ENCODE results near the gene UBE2D4. TPM values are rescaled to one million over a fixed set of nuclear protein-coding genes. Genes with fewer than 3 reads are reported as not detected.
A peak's percentile ranks its signal among the peaks of the same experiment; 100 is the strongest.
"Not testable (repeated sequence)": the region's sequence is repeated elsewhere in the genome, so short reads cannot be mapped to it uniquely, and the experiment has no call there.

UBE2D4 gene
- total RNA-seq, 1 experiment from 2014 or later: 29.3 TPM

DNA sequence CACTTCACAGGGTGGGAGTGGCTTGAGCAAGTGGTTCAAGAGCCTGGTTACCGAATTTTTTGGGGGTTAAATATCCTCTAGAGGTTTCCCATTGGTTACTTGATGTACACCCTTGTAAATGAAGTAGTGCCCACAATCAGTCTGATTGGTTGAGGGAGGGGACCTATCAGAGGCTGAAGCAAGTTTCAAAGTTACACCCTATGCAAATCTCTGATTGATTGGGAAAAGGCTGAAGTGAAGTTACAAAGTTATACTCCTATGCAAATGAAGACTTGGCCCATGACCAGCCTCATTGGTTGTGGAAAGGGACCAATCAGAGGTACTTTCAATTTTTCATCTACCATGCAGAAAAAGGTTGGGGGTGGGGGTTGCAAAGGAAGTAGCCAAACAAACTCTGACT lies 34.7 kb downstream of the UBE2D4 start:
- Histone ChIP-seq H3K27me3 (ENCODE audit: low read length) (no peaks in the 10 kb centered on the region), H3K4me2 (ENCODE audit: low read depth, low read length, poor library complexity, severe bottlenecking) (no peak overlapping the region), H3K36me3 (ENCODE audit: insufficient read depth, low read length) (no peaks in the 10 kb centered on the region), H3K4me1 (ENCODE audit: low read length) (no peaks in the 10 kb centered on the region; the same call in 1 of the 2 replicates), H3K79me2 (ENCODE audit: low read length) (no peaks in the 10 kb centered on the region), H3K27ac (ENCODE audit: low read length) (no peak overlapping the region), H3K9me3 (ENCODE audit: low read length) (no peaks in the 10 kb centered on the region), H4K20me1 (ENCODE audit: insufficient read depth, low read depth, low read length) (no peaks in the 10 kb centered on the region), H3K9ac (ENCODE audit: low read length) (no peak overlapping the region), H2AFZ (ENCODE audit: low read length) (no peak overlapping the region), H3K4me3 (ENCODE audit: low read length) (no peak overlapping the region), H3K9me2 (replicated peaks; ENCODE audit: insufficient read depth, low read length) (no peaks in the 10 kb centered on the region)
- DNase-seq: peak; percentile 77

DNA sequence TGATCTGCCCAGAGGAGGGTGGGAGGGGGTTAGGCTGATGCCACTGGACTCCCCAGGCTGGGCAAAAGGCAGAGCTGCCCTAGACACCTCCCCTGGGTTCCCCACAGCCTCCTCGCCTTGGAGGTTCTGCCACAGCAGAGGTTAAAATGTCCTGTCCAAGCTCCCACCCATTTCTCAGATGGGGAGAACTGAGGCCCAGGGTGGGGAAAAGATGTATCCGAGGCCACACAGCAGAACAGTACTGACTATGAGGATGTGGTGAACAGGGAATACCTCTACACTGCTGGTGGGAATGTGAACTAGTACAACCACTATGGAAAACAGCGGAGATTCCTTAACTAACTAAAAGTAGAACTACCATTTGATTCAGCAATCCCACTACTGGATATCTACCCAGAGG lies 40.2 kb downstream of the UBE2D4 start:
- DNase-seq; H3K4me3 ChIP-seq (ENCODE audit: low read length); H2AFZ ChIP-seq (ENCODE audit: low read length); H3K36me3 ChIP-seq (ENCODE audit: insufficient read depth, low read length); H3K27ac ChIP-seq (ENCODE audit: low read length); H3K79me2 ChIP-seq (ENCODE audit: low read length); H4K20me1 ChIP-seq (ENCODE audit: insufficient read depth, low read depth, low read length); H3K9me2 ChIP-seq (replicated peaks; ENCODE audit: insufficient read depth, low read length); H3K4me1 ChIP-seq (ENCODE audit: low read length); H3K27me3 ChIP-seq (ENCODE audit: low read length); H3K9ac ChIP-seq (ENCODE audit: low read length); H3K4me2 ChIP-seq (ENCODE audit: low read depth, low read length, poor library complexity, severe bottlenecking); H3K9me3 ChIP-seq (ENCODE audit: low read length): not testable (repeated sequence)

DNA sequence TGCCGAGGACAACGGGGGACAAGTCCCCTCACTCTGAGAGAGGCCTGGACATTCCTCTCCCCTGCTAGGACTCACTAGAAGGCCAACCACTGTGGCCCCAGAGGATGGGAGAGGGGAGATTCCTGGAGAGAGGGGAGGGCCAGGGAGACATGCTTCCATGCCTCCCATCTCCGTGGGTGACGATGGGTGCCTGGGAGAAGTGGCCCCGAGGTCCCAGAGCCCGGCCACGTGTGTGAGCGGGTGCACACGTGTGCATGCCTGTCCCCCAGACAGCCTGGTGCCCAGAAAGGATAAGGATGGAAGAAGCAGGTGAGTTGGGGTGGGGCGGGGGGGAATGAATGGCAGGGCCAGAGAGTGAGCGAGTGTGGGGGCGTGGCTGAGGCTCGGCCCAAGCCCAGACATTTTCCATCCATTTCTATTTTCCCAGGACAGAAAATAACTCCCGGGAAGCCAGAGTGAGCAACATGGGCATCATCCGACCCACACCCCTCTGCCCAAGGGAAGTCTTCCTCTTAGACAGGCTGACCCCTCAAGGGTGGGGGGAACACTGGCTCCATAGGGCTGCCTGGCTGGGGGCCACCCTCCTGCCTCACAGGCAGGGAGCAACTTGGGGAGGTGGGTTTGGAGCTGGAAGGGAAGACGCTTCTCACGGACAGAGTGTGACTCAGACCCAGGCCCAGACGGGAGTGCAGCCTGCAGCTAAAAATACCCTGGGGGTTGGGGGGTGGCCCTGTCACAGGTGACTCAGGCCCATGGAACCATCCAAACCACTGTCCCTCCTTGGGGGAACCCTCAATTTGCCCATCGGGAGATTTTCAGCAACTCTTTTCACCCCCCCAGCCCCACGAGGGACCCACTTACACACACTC lies 42.2 kb downstream of the UBE2D4 start:
- H3K4me1 ChIP-seq (ENCODE audit: low read length); H3K79me2 ChIP-seq (ENCODE audit: low read length); H3K9me3 ChIP-seq (ENCODE audit: low read length); H3K4me2 ChIP-seq (ENCODE audit: low read depth, low read length, poor library complexity, severe bottlenecking); H3K9ac ChIP-seq (ENCODE audit: low read length); H3K4me3 ChIP-seq (ENCODE audit: low read length); H3K27me3 ChIP-seq (ENCODE audit: low read length); H3K27ac ChIP-seq (ENCODE audit: low read length); H3K9me2 ChIP-seq (replicated peaks; ENCODE audit: insufficient read depth, low read length); H3K36me3 ChIP-seq (ENCODE audit: insufficient read depth, low read length); H4K20me1 ChIP-seq (ENCODE audit: insufficient read depth, low read depth, low read length); DNase-seq; H2AFZ ChIP-seq (ENCODE audit: low read length): not testable (repeated sequence)

DNA sequence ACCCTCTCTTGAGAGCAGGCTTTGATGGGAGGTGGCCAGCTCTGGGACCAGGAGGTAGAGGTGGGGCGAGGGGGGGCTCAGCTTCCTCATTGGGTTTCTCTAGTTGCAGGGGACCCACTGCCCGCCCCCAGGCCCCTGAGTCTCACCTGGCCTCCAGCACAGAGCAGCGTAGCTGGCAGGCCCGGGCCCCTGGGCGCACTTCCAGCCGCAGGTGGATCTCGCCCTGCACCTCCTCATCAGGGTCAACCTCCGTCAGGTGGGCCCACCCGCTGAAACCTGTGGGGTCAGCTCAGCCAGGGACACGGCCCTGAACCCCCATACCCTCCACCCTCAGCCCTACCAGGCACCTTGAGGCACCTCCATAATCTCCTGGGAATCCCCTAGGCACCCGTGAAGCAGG lies 43.4 kb downstream of the UBE2D4 start:
- not testable (repeated sequence) for H2AFZ ChIP-seq (ENCODE audit: low read length); H3K4me2 ChIP-seq (ENCODE audit: low read depth, low read length, poor library complexity, severe bottlenecking); H3K79me2 ChIP-seq (ENCODE audit: low read length); H4K20me1 ChIP-seq (ENCODE audit: insufficient read depth, low read depth, low read length); H3K9me2 ChIP-seq (replicated peaks; ENCODE audit: insufficient read depth, low read length); H3K4me3 ChIP-seq (ENCODE audit: low read length); H3K27me3 ChIP-seq (ENCODE audit: low read length); H3K9ac ChIP-seq (ENCODE audit: low read length); H3K9me3 ChIP-seq (ENCODE audit: low read length); H3K27ac ChIP-seq (ENCODE audit: low read length); H3K36me3 ChIP-seq (ENCODE audit: insufficient read depth, low read length); H3K4me1 ChIP-seq (ENCODE audit: low read length); DNase-seq

DNA sequence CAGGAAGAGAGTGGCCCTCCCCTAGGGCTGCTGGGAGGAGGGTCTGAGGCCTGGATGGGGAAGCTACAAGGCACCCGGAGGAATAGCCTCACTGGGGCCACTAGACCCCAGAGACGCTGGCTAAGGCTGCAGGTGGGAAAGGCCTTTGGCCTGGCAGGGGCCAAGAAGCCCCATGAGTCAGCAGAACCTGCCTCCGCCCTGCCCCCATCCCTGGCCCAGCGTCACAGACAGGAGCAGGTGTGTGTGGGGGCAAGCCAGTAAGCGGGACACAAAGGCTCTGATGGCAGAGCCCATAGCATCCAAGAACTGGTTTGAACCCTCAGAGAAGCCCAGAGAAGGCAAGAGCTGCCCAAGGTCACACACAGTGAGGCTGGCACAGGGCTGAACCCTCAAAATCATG lies 44.5 kb downstream of the UBE2D4 start:
- not testable (repeated sequence) for H3K36me3 ChIP-seq (ENCODE audit: insufficient read depth, low read length); H3K4me3 ChIP-seq (ENCODE audit: low read length); H3K27ac ChIP-seq (ENCODE audit: low read length); H3K27me3 ChIP-seq (ENCODE audit: low read length); H3K79me2 ChIP-seq (ENCODE audit: low read length); H4K20me1 ChIP-seq (ENCODE audit: insufficient read depth, low read depth, low read length); H3K4me1 ChIP-seq (ENCODE audit: low read length); H2AFZ ChIP-seq (ENCODE audit: low read length); DNase-seq; H3K4me2 ChIP-seq (ENCODE audit: low read depth, low read length, poor library complexity, severe bottlenecking); H3K9me2 ChIP-seq (replicated peaks; ENCODE audit: insufficient read depth, low read length); H3K9ac ChIP-seq (ENCODE audit: low read length); H3K9me3 ChIP-seq (ENCODE audit: low read length)

DNA sequence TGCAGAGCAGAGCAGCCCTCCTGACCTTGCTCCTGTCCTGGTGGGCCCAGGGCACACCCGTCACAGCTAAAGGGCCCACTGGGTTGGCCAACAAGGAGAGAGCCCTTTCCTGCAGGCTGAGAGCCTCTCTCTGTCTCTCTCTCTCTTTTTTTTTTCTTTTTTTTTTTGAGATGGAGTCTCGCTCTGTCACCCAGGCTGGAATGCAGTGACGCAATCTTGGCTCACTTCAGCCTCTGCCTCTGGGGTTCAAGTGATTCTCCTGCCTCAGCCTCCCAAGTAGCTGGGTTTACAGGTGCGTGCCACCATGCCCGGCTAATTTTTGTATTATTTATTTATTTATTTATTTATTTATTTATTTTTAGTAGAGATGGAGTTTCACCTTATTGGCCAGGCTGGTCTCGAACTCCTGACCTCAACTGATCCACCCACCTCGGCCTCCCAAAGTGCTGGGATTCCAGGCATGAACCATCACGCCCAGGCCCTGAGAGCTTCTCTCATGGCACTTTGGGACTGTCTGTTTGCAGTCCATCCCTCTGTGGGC lies 47.9 kb downstream of the UBE2D4 start:
- DNase-seq; H4K20me1 ChIP-seq (ENCODE audit: insufficient read depth, low read depth, low read length); H3K9me3 ChIP-seq (ENCODE audit: low read length): not testable (repeated sequence)

DNA sequence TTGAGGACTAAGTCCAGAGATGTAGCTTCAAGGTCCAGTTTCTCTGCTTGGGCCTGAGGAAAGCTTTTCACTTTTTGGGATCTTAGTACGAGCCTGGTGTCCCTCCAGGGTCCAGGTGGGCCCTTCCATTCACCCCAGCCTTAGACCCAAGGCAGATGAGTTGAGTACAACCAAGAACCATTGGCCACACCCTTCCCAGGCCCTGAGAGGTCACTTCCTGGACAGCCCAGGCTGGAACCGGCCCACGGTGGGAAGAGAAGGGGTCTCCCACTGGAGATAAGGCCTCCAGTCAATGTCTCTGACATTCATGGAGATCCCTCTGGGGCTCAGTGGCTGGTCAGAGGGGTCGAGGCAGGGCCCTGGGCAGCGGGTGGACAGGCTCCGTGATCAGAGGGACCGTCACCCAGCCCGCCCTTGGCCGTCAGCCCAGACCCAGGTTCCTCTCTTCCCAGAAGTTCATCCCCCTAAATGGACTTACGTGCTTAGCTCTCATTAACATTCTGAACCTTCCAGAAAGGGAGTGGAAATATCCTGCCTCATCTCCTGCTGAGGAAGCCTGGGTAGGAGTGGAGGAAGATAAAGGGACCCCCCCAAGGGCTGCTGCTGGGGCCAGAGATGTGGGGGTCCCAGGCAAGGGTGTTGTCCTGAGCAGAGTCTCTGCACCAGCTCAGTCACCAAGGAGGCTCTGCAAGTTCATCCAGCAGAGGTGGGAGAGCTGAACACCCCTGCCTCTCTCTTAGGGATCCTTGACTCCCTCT lies 48.7 kb downstream of the UBE2D4 start:
- H3K27me3 ChIP-seq (ENCODE audit: low read length); H3K9me3 ChIP-seq (ENCODE audit: low read length); H3K4me1 ChIP-seq (ENCODE audit: low read length); H3K9me2 ChIP-seq (replicated peaks; ENCODE audit: insufficient read depth, low read length); H3K79me2 ChIP-seq (ENCODE audit: low read length); H2AFZ ChIP-seq (ENCODE audit: low read length); H3K36me3 ChIP-seq (ENCODE audit: insufficient read depth, low read length); H4K20me1 ChIP-seq (ENCODE audit: insufficient read depth, low read depth, low read length); H3K4me3 ChIP-seq (ENCODE audit: low read length); H3K4me2 ChIP-seq (ENCODE audit: low read depth, low read length, poor library complexity, severe bottlenecking); H3K27ac ChIP-seq (ENCODE audit: low read length); DNase-seq; H3K9ac ChIP-seq (ENCODE audit: low read length): not testable (repeated sequence)

More for the DNA sequence above, 47.9 kb downstream of the UBE2D4 start:
- not testable (repeated sequence) for H3K79me2 ChIP-seq (ENCODE audit: low read length); H3K27ac ChIP-seq (ENCODE audit: low read length); H3K4me1 ChIP-seq (ENCODE audit: low read length); H3K4me2 ChIP-seq (ENCODE audit: low read depth, low read length, poor library complexity, severe bottlenecking); H3K27me3 ChIP-seq (ENCODE audit: low read length); H3K9ac ChIP-seq (ENCODE audit: low read length); H3K4me3 ChIP-seq (ENCODE audit: low read length); H2AFZ ChIP-seq (ENCODE audit: low read length); H3K9me2 ChIP-seq (replicated peaks; ENCODE audit: insufficient read depth, low read length); H3K36me3 ChIP-seq (ENCODE audit: insufficient read depth, low read length)

DNA sequence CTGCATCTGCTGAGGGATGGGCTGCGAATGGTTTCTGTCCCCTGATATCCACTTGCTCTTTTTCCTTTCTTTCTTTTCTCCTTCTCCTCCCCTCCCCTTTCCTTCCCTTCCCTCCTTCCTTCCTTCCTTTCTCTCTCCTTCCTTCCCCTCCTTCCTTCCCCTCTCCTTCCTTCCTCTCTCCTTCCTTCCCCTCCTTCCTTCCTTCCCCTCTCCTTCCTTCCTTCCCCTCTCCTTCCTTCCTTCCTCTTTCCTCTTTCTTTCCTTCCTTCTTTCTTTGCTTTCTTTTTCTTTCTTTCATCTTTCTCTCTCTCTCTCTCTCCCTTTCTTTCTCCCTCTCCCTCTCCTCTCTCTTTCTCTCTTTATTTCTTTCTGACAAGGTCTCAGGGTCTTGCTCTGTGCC lies 51.3 kb downstream of the UBE2D4 start:
- DNase-seq: no peak
- Histone ChIP-seq H3K9me3 (ENCODE audit: low read length) (no peaks in the 10 kb centered on the region), H2AFZ (ENCODE audit: low read length) (no peak overlapping the region), H3K36me3 (ENCODE audit: insufficient read depth, low read length) (no peaks in the 10 kb centered on the region), H3K4me2 (ENCODE audit: low read depth, low read length, poor library complexity, severe bottlenecking) (no peak overlapping the region), H3K9ac (ENCODE audit: low read length) (no peak overlapping the region), H3K9me2 (replicated peaks; ENCODE audit: insufficient read depth, low read length) (no peaks in the 10 kb centered on the region), H3K27ac (ENCODE audit: low read length) (no peak overlapping the region), H3K79me2 (ENCODE audit: low read length) (no peaks in the 10 kb centered on the region), H3K4me1 (ENCODE audit: low read length) (no peaks in the 10 kb centered on the region), H4K20me1 (ENCODE audit: insufficient read depth, low read depth, low read length) (no peaks in the 10 kb centered on the region), H3K27me3 (ENCODE audit: low read length) (no peaks in the 10 kb centered on the region), H3K4me3 (ENCODE audit: low read length) (no peak overlapping the region)

All from Karpas-422 (cell line).